SU-DHL-6 (cell line): Measurements from ENCODE around the gene MT1HL1.

Source experiments
- H2AFZ ChIP-seq: fragments of 200-600 bp; sonication (generic); 2 replicates; pipeline ENCODE4 v1.6.1; 2014; ENCODE audit warnings: low read depth, mild to moderate bottlenecking, moderate library complexity, mixed read lengths, antibody characterized with exemption, low read length; ENCODE audit not compliant: severe bottlenecking
- H3F3A ChIP-seq: fragments of 200-600 bp; shearing (Covaris generic); 2 replicates; pipeline ENCODE4 v1.6.0; 2016; ENCODE audit warnings: antibody characterized with exemption, mild to moderate bottlenecking; ENCODE audit not compliant: insufficient read depth
- H3K27ac ChIP-seq: fragments of 200-600 bp; sonication (generic); 2 replicates; pipeline ENCODE4 v1.5.1; 2016; ENCODE audit warnings: low read depth, mild to moderate bottlenecking, low read length, moderate library complexity, mixed read lengths
- H3K27me3 ChIP-seq: fragments of 200-600 bp; sonication (generic), shearing (Covaris generic); 2 replicates; pipeline ENCODE4 v1.6.0; 2014; ENCODE audit warnings: mild to moderate bottlenecking, low read length
- H3K36me3 ChIP-seq: fragments of 200-600 bp; sonication (generic); 2 replicates; pipeline ENCODE4 v1.6.1; 2014; ENCODE audit warnings: mild to moderate bottlenecking, low read length, mixed read lengths
- H3K4me2 ChIP-seq: fragments of 300-600, 200-600 bp; shearing (Covaris generic), sonication (generic); 2 replicates; pipeline ENCODE4 v1.6.0; 2014; ENCODE audit warnings: low read length, low read depth, mild to moderate bottlenecking; ENCODE audit not compliant: poor library complexity, severe bottlenecking
- H3K4me3 ChIP-seq: fragments of 200-600 bp; sonication (generic); 2 replicates; pipeline ENCODE4 v1.5.1; 2014; ENCODE audit warnings: antibody characterized with exemption, low read length, mild to moderate bottlenecking, mixed read lengths; ENCODE audit not compliant: insufficient read depth, poor library complexity, severe bottlenecking
- H3K79me2 ChIP-seq: fragments of 200-600 bp; sonication (generic); 2 replicates; pipeline ENCODE4 v1.6.1; 2014; ENCODE audit warnings: mild to moderate bottlenecking, low read length, moderate library complexity; ENCODE audit not compliant: insufficient read depth
- H3K9ac ChIP-seq: fragments of 200-600 bp; sonication (generic); 2 replicates; pipeline ENCODE4 v1.7.0; 2014; ENCODE audit warnings: mild to moderate bottlenecking, low read length
- H3K9me2 ChIP-seq: fragments of 200-600 bp; sonication (generic); replicated peaks from 2 replicates; pipeline ENCODE4 v1.6.1; 2014; ENCODE audit warnings: low read length; ENCODE audit not compliant: insufficient read depth
- H3K9me3 ChIP-seq: fragments of 200-600 bp; sonication (generic); 2 replicates; pipeline ENCODE4 v1.6.1; 2014; ENCODE audit warnings: low read length, mixed read lengths; ENCODE audit not compliant: insufficient read depth
- H4K20me1 ChIP-seq: fragments of 200-600 bp; sonication (generic); 2 replicates; pipeline ENCODE4 v1.6.1; 2014; ENCODE audit warnings: low read depth, mild to moderate bottlenecking, antibody characterized with exemption, low read length, moderate library complexity, mixed read lengths
- CTCF ChIP-seq: fragments of 200-600 bp; sonication (generic); IDR thresholded peaks from one replicate; pipeline ENCODE4 v1.5.1; 2017; ENCODE audit warnings: antibody characterized with exemption, mild to moderate bottlenecking, low read length, moderate library complexity; ENCODE audit not compliant: insufficient read depth, poor library complexity, severe bottlenecking
- EZH2phosphoT487 ChIP-seq: fragments of 200-600 bp; sonication (generic), shearing (Covaris generic); conservative IDR thresholded peaks from 2 replicates; pipeline ENCODE4 v1.6.1; 2018; ENCODE audit warnings: mild to moderate bottlenecking, antibody characterized with exemption, low read length, moderate library complexity, mixed read lengths

Gene MT1HL1

GRCh38 chr1:236959112-236959511, 45.1 kb downstream of the MT1HL1 start:
- no peaks in the 10 kb centered on the region for H3K9me3 ChIP-seq
- H3K27me3 ChIP-seq = no peaks in the 10 kb centered on the region
- H3K9me2 ChIP-seq = no peaks in the 10 kb centered on the region
- no peaks in the 10 kb centered on the region for H3F3A ChIP-seq
- H3K4me2 ChIP-seq = no peak overlapping the region
- H4K20me1 ChIP-seq = no peaks in the 10 kb centered on the region
- H3K79me2 ChIP-seq = no peaks in the 10 kb centered on the region
- TF ChIP-seq EZH2phosphoT487 (no peak), CTCF (no peak)
- no peak overlapping the region for H2AFZ ChIP-seq
- H3K36me3 ChIP-seq = no peaks in the 10 kb centered on the region
- H3K4me3 ChIP-seq = no peak overlapping the region
- no peak overlapping the region for H3K27ac ChIP-seq
- H3K9ac ChIP-seq = no peak overlapping the region

DNA sequence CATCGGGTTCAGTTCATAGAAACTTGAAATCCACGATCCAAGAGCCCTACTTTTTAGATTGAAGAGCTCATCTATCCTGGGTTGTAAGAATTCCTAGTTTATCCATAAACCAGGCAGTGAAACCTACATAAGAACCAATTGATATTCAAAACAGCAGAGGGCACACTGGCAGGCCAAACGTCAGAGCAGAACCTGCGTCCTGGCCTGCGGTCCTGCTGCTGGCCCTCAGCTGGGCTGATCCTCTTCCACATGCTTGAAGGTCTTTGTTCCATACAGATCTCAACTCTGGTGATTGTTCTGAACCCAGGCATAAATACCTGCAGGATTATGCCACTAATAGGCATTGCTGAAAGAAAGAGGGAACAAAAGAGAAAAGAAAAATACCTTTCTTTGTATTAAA, 47.0 kb downstream of the MT1HL1 start:
- no peak overlapping the region for H3K4me3 ChIP-seq
- no peaks in the 10 kb centered on the region for H3F3A ChIP-seq
- H3K9ac ChIP-seq = no peak overlapping the region
- no peak overlapping the region for H3K4me2 ChIP-seq
- H3K36me3 ChIP-seq = no peaks in the 10 kb centered on the region
- H3K27ac ChIP-seq = no peak overlapping the region
- no peaks in the 10 kb centered on the region for H3K79me2 ChIP-seq
- no peaks in the 10 kb centered on the region for H3K9me2 ChIP-seq
- TF ChIP-seq CTCF (no peak), EZH2phosphoT487 (no peak)
- no peaks in the 10 kb centered on the region for H4K20me1 ChIP-seq
- H2AFZ ChIP-seq = no peak overlapping the region
- H3K9me3 ChIP-seq = no peaks in the 10 kb centered on the region
- no peaks in the 10 kb centered on the region for H3K27me3 ChIP-seq
